MM.1S (cell line): ENCODE measurements around the gene DEFB124.

ENCODE experiments used
- CTCF ChIP-seq: fragments of 300-600 bp; sonication (generic); IDR thresholded peaks from 2 replicates; pipeline ENCODE4 v1.5.1; 2016; ENCODE audit warnings: antibody characterized with exemption, low read length, mixed read lengths
- EZH2 ChIP-seq: fragments of 300-600 bp; sonication (generic); optimal IDR thresholded peaks from 2 replicates; pipeline ENCODE3; 2017; ENCODE audit warnings: low read depth, mild to moderate bottlenecking, antibody characterized with exemption, low read length, mixed read lengths
- EZH2phosphoT487 ChIP-seq: fragments of 300-600 bp; sonication (generic); IDR thresholded peaks from 2 replicates; pipeline ENCODE4 v1.6.1; 2018; ENCODE audit warnings: antibody characterized with exemption, low read length

GRCh38 chr20:31485450-31486339 lies 10.8 kb upstream of the DEFB124 start:
- TF ChIP-seq CTCF: no peak
- TF ChIP-seq EZH2: no peak
- no peak for TF ChIP-seq EZH2phosphoT487
